Activated CD4-positive, alpha-beta T cell treated with anti-CD3 and anti-CD28 coated beads, Interleukin-2, Interleukin-4, amounts not matched to agents 100 ng/mL and 50 ng/mL, durations not matched to agents 16 hours and 8 hours (primary cell): ENCODE data around the gene ATP6V0E1.

Experiments
- DNase-seq: peaks from one replicate; pipeline ENCODE4 v3.0.0-alpha.2; 2020; ENCODE audit warnings: low spot score

The ATP6V0E1 gene

DNA sequence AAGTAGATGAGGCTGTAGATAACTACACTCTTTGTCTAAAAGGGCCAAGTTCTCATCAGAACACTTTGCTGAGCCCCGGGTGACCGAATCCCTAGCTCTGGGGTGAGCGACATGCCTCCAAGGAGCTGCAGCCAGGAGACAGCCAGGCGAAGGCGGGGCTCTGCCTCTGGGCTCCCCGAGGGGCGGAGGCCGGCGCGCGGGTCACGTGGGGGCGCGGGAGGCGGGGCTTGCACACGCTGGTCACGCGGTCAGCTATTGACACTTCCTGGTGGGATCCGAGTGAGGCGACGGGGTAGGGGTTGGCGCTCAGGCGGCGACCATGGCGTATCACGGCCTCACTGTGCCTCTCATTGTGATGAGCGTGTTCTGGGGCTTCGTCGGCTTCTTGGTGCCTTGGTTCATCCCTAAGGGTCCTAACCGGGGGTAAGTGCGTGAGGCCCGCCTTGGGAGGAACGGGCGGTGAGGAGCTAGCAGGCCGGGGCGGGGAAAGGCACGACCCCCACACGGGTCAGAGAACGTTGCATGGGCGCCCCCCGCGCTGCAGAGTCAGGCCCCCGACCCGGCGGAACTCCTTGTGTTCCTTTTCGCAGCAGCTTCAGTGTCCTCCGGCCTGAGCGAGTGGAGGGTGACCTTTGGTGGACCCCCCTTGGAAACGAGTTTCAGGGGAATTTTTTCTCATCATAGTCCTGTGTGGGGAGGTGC lies at the start of gene ATP6V0E1:
Gene ATP6V0E1 (plus strand): TSS at position 230 of the 702 bp plus-strand sequence. CDS start 90 bp downstream, at position 320.
- peak; percentile 95 for DNase-seq

DNA sequence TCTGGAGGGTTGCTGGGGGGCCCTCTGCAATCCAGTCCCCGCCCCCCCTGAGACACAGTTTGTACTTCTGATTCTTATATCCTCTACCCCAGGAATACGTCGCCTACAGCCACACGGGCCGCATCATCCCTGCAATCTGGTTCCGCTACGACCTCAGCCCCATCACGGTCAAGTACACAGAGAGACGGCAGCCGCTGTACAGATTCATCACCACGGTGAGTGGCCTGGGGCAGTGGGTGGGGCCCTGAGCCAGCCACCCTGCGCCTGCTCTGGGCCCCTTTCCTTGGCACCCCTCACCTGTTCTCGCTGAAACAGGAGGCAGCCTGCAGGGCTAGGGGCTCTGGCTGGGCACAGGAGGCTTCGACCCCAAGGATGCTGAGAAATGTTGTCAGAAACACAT lies 48.5 kb upstream of the ATP6V0E1 start:
- no peak for DNase-seq

DNA sequence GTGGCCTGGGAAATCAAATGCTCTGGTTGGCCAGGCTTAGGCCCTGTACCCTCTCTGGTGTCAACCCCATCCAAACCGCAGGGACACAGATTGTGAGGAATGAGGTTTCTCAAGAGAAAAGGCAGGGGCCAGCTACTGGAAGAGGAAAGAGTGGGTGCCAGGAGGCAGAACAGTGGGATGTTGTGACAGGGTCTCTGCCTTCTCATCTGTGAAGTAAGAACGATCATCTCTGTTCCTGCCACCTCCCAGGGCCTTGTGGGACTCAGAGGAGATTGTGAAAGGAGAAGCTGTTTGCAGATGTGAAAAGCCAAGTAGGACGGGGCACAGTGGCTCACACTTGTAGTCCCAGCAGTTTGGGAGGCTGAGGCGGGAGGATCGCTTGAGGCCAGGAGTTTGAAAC lies 47.2 kb upstream of the ATP6V0E1 start:
- no peak for DNase-seq

DNA sequence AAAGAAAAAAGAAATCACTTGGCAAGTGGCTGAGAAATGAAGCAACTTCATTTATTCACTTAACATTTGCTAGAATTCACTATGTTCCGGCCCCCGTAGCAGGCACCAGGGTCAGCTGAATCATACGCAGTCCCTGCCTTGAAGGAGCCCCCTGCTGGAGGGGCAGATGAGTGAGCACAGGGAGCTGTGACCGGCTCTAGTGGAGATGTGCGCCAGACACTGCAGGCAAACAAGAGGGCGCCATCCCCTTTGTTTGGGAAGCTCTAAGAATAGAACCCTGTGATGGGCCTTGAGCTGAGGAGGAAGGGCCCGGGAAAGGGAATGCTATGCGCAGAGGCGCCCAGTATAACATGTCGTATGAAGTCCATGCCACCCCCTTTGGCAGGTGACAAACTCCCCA lies 44.5 kb upstream of the ATP6V0E1 start:
- peak; percentile 15 for DNase-seq

DNA sequence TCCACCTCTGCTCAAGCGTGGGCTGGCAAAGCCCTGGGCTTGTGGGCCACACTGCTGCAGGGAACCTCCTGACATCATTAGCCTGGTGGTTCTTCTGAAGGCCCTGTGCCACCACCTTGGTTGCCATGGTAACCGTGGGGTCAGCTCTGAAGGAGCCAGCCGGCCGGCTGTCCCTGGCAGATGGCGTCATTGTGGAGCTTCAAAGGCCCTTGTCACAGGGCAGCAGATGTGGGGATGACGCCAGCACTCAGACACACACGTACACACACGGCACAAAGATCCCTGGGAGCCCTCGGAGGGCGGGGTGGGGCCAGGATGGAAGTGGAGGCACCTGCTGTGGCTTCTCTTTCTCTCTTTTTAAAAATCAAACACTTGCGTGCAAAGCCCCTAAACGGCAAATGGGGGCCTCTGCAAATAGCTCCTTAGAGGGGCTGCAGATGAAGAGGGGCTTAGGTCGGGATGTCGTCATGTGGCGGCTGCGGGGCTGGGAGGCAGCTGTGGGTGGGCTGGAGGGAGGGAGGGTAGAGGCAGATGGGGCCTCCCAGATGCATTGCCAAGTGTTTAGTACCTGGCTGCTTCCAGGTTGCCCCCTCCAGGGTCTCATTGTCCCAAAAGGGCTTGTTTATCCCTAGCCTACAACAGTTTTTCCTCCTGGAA lies 43.8 kb upstream of the ATP6V0E1 start:
- DNase-seq: no peak

DNA sequence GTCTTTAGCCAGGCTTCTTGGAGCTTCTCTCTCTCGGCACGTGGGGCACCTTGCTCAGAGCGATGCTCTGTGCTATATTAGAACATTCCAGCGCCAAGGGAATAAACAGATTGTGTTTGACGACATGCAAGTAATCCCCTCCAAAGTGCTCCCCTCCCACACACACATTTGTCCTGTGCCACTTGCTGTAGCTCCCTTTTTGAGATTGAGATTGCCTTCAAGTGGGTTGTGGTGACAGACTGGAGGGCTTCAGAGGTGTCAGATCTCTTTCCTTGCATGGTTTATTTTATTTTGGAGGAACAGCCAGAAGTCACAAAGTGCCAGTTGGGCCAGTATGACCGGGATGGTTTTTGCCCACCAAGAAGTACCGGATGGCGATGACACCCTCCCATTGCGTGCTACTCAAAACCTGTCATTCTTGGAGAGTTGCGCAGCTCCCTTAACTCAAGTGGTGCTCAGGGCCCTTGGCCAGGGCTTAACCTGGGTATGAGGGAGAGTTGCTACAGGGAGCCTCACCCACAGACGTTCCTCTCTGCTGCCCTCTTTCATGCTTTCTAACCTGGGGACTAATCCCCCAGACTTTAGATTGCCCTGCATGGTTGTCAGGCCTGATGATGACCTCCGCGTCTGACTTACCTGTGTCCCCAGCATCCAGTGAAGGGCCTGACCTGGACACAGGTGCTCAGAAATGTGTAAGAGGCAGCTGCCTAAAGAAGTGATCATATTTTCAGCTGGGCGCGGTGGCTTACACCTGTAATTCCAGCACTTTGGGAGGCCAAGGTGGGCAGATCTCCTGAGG lies 43.1 kb upstream of the ATP6V0E1 start:
- no peak for DNase-seq

DNA sequence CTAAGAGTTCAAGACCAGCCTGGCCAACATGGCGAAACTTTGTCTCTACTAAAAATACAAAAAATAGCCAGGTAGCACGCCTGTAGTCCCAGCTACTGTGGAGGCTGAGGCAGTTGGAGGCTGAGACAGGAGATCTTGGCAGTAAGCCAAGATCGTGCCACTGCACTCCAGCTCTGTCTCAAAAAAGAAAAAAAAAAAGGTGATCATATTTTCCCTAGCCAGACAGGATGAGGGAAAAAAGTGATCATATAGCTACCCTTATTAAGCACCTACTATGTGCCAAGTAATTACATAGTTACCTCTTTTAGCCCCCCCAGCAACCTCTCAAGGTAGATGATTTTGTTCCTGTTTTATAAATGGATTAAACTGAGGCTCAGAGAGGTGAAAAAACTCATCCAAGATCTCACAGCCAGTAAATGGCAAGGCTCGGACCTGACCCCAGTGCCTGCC lies 42.5 kb upstream of the ATP6V0E1 start:
- DNase-seq: no peak

DNA sequence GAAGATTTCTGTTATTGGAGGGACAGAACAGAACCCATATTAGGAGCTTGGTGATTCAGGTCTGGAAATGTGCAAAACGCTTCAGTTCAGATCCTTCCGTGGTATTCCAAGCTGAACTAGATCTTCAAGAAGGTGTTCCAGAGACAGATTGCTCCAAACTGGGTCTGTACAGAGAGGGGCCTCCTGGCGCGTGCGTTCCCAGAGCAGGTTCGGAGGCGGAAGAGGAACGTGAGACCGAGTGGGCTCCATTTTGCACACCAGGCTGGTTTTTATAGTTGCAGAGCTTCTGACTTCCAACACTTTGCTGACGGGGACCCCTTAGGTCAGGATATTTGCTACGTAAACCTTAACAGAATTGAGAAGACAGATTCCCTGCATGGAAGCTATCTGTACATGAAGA lies 41.0 kb upstream of the ATP6V0E1 start:
- no peak for DNase-seq

DNA sequence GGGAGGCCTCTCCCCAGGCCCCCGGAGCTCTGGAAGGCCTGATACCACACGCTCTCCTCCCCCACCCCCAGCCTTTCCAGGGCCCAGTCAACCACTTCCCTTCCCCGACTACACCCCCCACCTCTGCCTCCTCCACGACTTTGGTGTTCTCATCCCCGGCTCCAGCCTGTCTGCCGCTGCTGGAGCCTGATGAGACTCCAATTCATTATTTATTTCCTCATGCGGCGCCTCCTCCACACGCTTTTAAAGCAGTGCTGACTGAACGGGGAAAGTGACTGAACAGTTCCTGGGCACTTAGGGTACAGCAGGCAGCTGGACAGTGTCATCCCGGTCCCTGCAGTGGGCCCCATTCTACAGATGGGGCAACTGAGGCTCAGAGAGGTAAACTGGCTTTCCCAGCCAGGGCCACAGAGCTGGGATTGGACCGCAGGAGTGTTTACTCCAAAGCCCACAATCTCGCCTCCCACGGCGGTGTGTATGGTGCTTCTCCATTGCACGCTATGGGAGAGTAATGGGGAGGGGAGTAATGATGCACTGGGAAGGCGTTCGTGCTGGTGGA lies 40.2 kb upstream of the ATP6V0E1 start:
- DNase-seq: no peak

DNA sequence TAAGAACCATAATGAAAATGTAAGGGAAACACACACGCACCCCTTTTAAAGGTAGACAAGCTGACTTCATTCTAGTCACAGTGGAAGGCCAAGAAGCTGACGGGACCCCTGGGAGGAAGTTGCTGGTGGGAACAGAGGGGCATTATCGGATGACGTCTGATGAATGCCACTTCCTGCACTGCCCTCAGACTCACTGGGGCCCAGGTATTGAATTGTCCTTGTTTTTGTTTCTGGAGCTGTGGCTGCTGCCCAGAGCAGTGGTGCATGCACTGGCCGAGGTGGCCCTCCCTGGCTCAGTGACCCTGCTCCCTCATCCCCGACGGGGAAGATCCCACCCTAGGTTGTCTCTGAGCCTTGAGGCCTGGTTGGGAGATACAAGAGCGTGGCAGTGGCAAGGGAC lies 39.7 kb upstream of the ATP6V0E1 start:
- DNase-seq: no peak

DNA sequence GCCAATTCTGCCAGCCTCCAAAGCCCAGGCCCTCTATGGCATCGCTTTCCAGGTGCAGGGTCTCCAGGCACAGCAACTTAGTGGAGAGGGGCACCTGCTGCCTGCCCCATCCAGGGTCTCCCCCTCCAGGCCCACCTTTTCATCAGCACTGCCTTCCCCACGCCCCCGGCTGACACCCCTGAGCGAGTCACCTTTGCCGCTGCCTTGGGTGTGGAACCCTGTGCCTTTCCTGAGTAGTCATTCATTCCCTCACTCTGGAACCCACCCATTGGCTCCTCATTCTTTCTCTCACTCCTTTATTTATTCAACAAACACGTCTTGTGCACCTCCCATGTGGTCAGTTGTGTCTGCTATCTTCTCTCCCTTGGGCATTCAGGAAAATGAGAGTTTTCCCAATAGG lies 38.8 kb upstream of the ATP6V0E1 start:
- DNase-seq: no peak

DNA sequence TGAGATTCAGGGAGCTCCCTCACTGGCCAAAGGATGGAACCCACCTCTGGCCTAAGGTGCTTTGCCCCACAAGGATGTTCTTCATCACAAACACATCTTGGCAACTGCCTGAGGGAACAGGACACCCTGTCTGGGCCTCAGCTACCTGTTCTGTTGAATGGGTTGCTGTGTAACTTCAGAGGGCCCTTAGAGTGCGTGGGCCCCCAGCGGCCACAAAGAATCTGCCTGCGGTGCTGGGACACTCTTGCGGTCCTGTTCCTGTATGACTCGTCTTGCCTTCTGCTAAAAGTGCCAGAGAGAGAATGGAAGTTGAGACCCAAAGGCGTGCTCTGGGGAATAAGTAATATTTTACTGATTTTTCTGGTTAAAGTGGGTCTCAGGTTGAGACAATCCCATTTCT lies 38.4 kb upstream of the ATP6V0E1 start:
- no peak for DNase-seq

DNA sequence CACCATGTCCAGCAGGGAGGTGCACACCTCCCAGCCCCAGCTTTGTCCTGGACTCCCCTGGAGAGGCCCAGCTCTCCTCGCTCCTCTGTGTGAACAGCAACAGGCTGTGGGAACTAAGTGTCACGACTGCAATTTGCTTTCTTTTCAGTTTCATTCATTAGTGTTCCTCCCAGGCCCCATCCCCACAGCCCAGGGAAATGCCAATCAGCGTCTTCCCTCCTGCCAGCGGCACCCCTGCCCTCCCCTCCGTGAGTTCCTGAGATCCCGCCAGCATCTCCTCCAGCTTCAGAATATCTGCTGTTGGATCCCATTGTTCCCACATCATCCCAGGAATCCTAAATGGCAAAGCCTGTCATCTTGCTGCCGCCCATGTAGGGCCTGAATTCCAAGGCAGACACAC lies 37.4 kb upstream of the ATP6V0E1 start:
- DNase-seq: no peak

DNA sequence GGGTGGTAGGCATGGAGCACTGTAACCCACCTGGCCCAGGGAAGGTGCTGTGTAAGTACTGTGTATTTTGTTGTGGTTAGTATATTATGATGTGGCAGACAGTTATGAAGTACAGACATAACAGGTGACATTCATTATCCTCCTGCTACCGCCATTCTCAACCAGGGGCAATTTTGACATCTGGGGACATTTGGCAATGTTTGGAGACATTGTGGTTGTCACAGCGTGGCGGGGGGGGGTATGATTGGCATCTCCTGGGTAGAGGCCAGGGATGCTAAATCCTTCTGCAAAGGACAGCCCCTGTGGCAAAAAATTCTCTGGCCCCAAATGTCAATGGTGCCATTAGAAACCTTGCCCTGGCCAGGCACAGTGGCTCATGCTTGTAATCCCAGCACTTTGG lies 34.1 kb upstream of the ATP6V0E1 start:
- DNase-seq: no peak

DNA sequence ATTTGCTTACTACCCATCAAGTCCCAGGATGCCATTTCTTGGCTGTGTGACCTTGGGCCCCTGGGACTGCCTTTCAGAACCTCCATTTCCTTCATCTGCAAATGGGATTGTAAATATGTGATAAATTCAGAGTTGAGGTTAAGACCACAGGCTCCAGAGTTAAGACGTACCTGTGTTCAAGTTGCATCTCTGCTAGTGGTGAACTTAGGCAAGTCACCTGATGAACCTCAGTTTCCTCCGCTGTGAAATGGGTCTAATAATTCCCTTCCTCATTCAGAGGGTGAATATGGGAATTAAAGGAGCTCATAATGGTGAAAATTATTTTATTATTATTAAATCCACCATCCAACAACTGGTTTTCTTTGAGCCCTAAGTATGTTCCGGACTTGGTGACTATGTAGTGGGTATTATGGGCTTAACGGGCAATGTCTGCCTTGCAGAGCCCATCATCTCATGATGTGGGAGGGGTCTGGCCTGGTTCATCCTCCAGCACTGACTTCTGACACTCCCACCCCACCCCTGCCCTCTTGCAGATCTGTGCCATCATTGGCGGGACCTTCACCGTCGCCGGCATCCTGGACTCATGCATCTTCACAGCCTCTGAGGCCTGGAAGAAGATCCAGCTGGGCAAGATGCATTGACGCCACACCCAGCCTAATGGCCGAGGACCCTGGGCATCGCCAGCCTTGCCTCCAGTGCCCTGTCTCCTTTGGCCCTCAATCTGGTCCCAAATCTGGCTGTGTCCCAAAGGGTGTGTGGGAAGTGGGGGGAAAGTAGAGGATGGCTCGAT lies 33.2 kb upstream of the ATP6V0E1 start:
- no peak for DNase-seq

DNA sequence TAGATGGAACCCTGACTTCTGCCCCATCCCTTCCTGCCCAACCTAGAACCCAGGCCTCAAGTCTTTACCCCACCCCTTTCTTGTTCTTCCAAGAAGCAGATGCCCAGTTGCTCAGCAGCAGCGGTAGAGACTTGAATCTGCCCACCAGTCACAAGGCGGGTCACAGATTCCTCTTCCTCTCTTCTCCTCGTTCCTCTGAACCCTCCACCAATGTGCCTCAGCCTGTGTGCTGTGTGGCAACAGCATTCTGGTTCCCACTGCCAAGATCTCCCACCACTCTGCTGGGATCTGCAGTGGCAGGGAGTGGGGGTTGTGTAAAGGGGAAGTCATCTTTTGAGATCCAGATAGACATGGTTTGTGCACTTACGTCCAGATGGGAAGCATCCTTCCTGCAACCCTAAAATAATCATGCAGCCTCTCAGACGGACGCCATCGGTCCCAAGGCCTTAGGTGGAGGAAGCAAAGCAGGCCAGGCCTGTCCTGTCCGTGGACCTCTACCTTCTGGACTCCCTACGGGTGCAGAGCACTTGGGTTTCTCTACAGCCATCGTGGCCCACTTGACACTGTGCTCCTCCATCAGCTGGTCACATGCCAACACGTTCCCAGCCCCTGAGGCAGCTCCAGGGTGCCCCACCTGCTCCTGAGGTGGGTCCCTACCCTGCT lies 32.1 kb upstream of the ATP6V0E1 start:
- DNase-seq: no peak

DNA sequence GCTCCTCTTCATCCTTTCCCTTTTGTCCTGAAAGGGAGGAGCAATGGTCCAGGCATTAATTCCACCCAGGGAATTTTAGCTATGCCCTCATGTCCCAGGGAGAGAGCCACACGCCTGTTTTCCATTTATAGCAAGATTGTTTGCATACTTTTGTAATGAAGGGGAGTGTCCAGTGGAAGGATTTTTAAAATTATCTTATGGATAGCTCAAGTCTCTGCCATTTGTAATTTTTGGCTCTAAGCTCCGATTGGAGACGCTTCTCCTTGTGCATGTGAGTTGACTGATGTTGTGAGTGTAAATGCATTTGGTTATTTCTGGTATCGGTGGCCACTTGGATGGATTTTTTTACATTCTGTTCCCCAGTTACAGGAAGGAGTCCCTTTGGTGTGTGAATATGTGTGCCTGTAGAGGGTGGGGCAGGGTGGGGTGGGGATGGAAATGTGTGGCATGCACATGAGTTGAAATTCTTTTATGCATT lies 31.5 kb upstream of the ATP6V0E1 start:
- DNase-seq: no peak

DNA sequence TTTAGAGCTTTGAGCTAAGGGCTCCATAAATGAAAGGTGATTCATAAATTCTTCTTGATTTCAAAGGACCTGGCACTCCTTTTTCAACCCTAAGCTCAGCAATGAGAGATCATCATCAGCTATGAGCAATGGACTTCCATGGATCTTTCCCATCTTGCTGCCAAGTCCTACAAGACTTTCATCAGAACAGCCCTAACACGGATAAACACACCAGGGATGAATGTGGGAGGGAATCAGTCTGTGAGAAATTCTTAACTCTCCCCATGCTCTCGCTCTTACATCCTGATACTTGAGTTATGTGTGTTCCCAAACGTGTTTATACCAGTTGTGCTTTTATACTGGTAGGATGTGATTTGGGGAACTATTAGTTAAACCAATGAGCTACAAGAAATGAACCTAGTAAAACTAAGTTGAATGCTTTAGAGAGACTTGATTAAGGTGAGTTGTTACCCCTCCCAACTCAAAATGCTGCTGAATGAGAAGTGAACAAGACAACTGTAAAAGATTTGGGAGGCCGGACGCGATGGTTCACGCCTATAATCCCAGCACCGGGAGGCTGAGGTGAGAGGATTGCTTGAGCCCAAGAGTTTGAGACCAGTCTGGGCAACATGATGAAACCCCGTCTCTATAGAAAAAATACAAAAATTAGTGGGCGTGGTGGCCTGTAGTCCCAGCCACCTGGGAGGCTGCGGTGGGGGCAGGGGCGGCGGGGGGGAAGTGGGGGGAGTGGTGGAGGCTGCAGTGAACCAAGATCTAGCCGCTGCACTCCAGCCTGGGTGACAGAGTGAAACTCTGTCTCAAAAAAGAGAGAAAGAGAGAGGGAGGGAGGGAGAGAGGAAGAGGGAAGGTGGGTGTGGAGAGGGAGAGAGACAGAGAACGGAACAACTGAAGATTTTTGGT lies 29.5 kb upstream of the ATP6V0E1 start:
- no peak for DNase-seq

DNA sequence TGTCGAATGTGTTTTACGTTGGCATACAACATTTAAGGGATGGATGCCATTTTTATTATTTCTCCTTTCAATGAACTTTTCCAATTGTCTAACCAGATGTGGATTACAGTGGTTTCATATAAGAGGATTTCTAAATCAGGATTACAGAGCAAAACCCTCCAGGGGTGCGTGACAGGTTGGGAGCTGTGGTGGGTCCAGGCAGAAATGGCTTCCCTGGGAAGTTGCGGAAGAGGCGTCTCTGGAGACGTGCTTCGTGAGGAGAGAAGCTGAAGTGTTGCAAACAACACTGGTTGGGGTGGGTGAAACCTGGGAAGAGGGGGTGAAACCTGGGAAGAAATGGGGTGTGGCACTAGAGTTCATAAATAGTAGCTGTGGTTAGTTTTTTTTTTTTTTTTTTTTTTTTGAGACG lies 28.8 kb upstream of the ATP6V0E1 start:
- no peak for DNase-seq

DNA sequence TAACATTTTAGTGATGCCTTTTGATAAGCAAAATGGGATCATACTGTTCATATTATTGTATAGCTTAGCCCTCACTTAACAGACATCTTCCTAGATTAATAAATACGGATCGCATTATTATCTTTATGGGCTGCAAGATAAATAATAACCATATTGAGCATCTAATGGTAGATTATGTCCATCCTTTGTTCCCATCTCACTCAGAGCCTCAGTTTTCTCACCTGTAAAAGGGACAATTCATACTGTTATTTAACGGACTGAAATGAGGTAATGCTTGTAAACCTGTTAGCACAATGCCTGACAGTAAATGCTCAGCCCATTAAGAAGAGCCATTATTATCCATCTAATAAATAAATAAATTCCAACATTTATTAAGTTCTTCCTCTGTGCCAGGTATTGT lies 27.3 kb upstream of the ATP6V0E1 start:
- DNase-seq: no peak
